ENCODE data around the gene KCNJ14.
A peak's percentile ranks its signal among the peaks of the same experiment; 100 is the strongest.

The KCNJ14 gene

DNA sequence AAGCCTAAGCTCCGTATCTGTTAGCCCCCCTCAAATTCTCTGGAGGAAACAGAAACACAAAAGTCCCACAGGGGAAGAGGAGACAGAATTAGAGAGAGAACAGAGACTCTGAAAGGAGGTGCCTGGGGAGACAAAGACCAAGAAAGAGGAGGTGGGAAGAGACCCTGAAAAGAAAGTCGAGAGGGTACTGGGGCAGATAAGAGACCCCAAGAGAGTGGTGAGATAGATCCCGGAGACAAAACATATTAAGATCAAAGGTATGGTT, 10.5 kb upstream of the KCNJ14 start:
- Histone ChIP-seq H3K79me2 (ENCODE audit: low read length) (peaks cover 38% of the 10 kb centered on the region), H3K9me3 (replicated peaks; ENCODE audit: insufficient read depth, low read length) (no peaks in the 10 kb centered on the region), H3K4me1 (ENCODE audit: low read length) (peaks cover 22% of the 10 kb centered on the region), H2AFZ (ENCODE audit: low read length) (peak overlapping the region; percentile 36), H3K27ac (ENCODE audit: low read length) (peak overlapping the region; percentile 79; the same call in 1 of the 2 replicates), H3K4me3 (ENCODE audit: low read length) (peak overlapping the region; percentile 95), H3K9me2 (replicated peaks; ENCODE audit: insufficient read depth, low read length) (no peaks in the 10 kb centered on the region), H3K9ac (ENCODE audit: low read length) (peak overlapping the region; percentile 97; the same call in 1 of the 2 replicates), H3K36me3 (replicated peaks; ENCODE audit: insufficient read depth, low read length) (0 out of 2 replicates have a peak, but pooled peaks cover 5% of the 10 kb centered on the region), H3K4me2 (ENCODE audit: low read depth, low read length) (peak overlapping the region; percentile 78), H3F3A (ENCODE audit: insufficient read depth, low read length) (peaks cover 19% of the 10 kb centered on the region), H3K27me3 (replicated peaks; ENCODE audit: insufficient read depth, low read length) (no peaks in the 10 kb centered on the region), H4K20me1 (ENCODE audit: insufficient read depth, low read length) (no peaks in the 10 kb centered on the region)
- TF ChIP-seq EZH2 (optimal IDR thresholded peaks at IDR 0.05; ENCODE audit: low read depth, low read length) (no peak), EZH2phosphoT487 (IDR thresholded peaks at IDR 0.05; ENCODE audit: low read length) (no peak)
- TF ChIP-seq, protein P1, sequence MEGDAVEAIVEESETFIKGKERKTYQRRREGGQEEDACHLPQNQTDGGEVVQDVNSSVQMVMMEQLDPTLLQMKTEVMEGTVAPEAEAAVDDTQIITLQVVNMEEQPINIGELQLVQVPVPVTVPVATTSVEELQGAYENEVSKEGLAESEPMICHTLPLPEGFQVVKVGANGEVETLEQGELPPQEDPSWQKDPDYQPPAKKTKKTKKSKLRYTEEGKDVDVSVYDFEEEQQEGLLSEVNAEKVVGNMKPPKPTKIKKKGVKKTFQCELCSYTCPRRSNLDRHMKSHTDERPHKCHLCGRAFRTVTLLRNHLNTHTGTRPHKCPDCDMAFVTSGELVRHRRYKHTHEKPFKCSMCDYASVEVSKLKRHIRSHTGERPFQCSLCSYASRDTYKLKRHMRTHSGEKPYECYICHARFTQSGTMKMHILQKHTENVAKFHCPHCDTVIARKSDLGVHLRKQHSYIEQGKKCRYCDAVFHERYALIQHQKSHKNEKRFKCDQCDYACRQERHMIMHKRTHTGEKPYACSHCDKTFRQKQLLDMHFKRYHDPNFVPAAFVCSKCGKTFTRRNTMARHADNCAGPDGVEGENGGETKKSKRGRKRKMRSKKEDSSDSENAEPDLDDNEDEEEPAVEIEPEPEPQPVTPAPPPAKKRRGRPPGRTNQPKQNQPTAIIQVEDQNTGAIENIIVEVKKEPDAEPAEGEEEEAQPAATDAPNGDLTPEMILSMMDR (IDR thresholded peaks at IDR 0.05; ENCODE audit: low read length), result no peak
- DNase-seq, result no peak

- peaks cover 22% of the 10 kb centered on the region for H3K4me1 ChIP-seq (ENCODE audit: low read length)
- no peaks in the 10 kb centered on the region for H3K27me3 ChIP-seq (replicated peaks; ENCODE audit: insufficient read depth, low read length)
- no peaks in the 10 kb centered on the region for H4K20me1 ChIP-seq (ENCODE audit: insufficient read depth, low read length)
- no peaks in the 10 kb centered on the region for H3K9me2 ChIP-seq (replicated peaks; ENCODE audit: insufficient read depth, low read length)
- TF ChIP-seq, protein P1 (IDR thresholded peaks at IDR 0.05; ENCODE audit: low read length), result peak; percentile 74
- TF ChIP-seq EZH2 (optimal IDR thresholded peaks at IDR 0.05; ENCODE audit: low read depth, low read length), result no peak
- peak; percentile 84 for DNase-seq
- peak overlapping the region; percentile 79 for H3K27ac ChIP-seq (ENCODE audit: low read length)
- peak overlapping the region; percentile 95 for H3K4me3 ChIP-seq (ENCODE audit: low read length)
- H3K4me2 ChIP-seq (ENCODE audit: low read depth, low read length), result peak overlapping the region; percentile 78
- H3K79me2 ChIP-seq (ENCODE audit: low read length), result peaks cover 38% of the 10 kb centered on the region
- peak overlapping the region; percentile 36 for H2AFZ ChIP-seq (ENCODE audit: low read length)
- H3F3A ChIP-seq (ENCODE audit: insufficient read depth, low read length), result peaks cover 19% of the 10 kb centered on the region
- H3K36me3 ChIP-seq (replicated peaks; ENCODE audit: insufficient read depth, low read length), result 0 out of 2 replicates have a peak, but pooled peaks cover 5% of the 10 kb centered on the region
- peak overlapping the region; percentile 97 for H3K9ac ChIP-seq (ENCODE audit: low read length)
- no peaks in the 10 kb centered on the region for H3K9me3 ChIP-seq (replicated peaks; ENCODE audit: insufficient read depth, low read length)
Measured at GRCh38 chr19:48445256-48445605, 10.1 kb upstream of the KCNJ14 start.

DNA sequence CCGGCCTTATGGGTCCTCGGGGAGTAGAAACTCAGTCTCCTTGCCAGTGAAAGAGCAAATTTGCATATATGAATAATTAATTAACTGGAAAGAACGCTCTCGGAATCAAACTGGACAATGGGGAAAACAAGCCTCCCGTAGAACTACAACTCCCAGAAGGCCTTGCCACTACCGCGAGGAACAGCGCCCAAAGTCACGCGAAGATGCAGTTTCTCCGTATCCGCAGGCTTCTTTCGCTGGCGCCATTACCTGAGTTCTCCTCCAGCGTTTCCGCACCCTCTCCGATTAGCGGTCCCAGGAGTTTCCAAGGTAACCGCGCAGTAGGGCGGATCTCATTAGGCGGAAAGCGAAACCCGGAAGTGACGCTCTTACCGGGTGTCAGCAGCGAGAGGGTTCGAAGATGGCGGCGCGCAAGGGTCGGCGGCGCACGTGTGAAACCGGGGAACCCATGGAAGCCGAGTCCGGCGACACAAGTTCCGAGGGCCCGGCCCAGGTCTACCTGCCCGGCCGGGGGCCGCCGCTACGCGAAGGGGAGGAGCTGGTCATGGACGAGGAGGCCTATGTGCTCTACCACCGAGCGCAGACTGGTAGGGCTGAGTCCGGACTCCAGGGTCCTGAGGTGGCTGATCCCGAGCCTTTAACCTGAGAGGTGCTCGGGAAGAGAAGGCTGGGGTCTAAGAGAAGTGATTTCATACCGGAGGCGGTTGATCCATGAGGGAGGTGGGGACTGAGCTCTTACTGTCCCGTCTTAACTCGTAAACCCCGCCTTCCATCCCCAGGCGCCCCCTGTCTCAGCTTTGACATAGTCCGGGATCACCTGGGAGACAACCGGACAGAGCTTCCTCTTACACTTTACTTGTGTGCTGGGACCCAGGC, 9.5 kb upstream of the KCNJ14 start, which contains the start of gene GRWD1:
TSS of gene GRWD1 (plus strand) at position 378 of the 876 bp plus-strand sequence. CDS start at position 401, 23 bp downstream.
- peak within 1 kb of the TSS; percentile 79 for H3K27ac ChIP-seq (ENCODE audit: low read length)
- no peaks in the 10 kb centered on the region for H3K9me2 ChIP-seq (replicated peaks; ENCODE audit: insufficient read depth, low read length)
- TF ChIP-seq EZH2 (optimal IDR thresholded peaks at IDR 0.05; ENCODE audit: low read depth, low read length) (no peak), EZH2phosphoT487 (IDR thresholded peaks at IDR 0.05; ENCODE audit: low read length) (no peak)
- TF ChIP-seq, protein P1 (IDR thresholded peaks at IDR 0.05; ENCODE audit: low read length), result peak; percentile 21
- peak within 1 kb of the TSS; percentile 78 for H3K4me2 ChIP-seq (ENCODE audit: low read depth, low read length)
- H3K79me2 ChIP-seq (ENCODE audit: low read length), result peaks cover 39% of the 10 kb centered on the region
- H4K20me1 ChIP-seq (ENCODE audit: insufficient read depth, low read length), result no peaks in the 10 kb centered on the region
- H3K9ac ChIP-seq (ENCODE audit: low read length), result peak within 1 kb of the TSS; percentile 97
- H3K9me3 ChIP-seq (replicated peaks; ENCODE audit: insufficient read depth, low read length), result no peaks in the 10 kb centered on the region
- peak within 1 kb of the TSS; percentile 36 for H2AFZ ChIP-seq (ENCODE audit: low read length)
- DNase-seq, result peak; percentile 96
- H3F3A ChIP-seq (ENCODE audit: insufficient read depth, low read length), result peaks cover 19% of the 10 kb centered on the region
- H3K36me3 ChIP-seq (replicated peaks; ENCODE audit: insufficient read depth, low read length), result 0 out of 2 replicates have a peak, but pooled peaks cover 5% of the 10 kb centered on the region
- H3K27me3 ChIP-seq (replicated peaks; ENCODE audit: insufficient read depth, low read length), result no peaks in the 10 kb centered on the region
- peaks cover 22% of the 10 kb centered on the region for H3K4me1 ChIP-seq (ENCODE audit: low read length)
- peak within 1 kb of the TSS; percentile 95 for H3K4me3 ChIP-seq (ENCODE audit: low read length)
